GM23338 (cell line): ENCODE measurements around the gene RPH3AL. TPM values are rescaled to one million over a fixed set of nuclear protein-coding genes. Genes with fewer than 3 reads are reported as not detected.

Source experiments
- ATAC-seq: fragments of 200-7000 bp; cut with Tn5 transposase; 3 replicates; pipeline ENCODE4 v1.9.1; 2020
- DNase-seq: peaks from one replicate; pipeline ENCODE4 v3.0.0-alpha.2; 2015; ENCODE audit warnings: low spot score
- H2AFZ ChIP-seq: fragments of 200-600 bp; sonication (generic); 2 replicates; pipeline ENCODE4 v1.8.0; 2016; ENCODE audit warnings: antibody characterized with exemption, mild to moderate bottlenecking, moderate library complexity
- H3F3A ChIP-seq: fragments of 200-600 bp; sonication (generic); replicated peaks from 2 replicates; pipeline ENCODE4 v1.8.0; 2017; ENCODE audit warnings: antibody characterized with exemption, mixed run types, low read depth
- H3K27ac ChIP-seq: fragments of 200-600 bp; sonication (generic); 2 replicates; pipeline ENCODE4 v1.6.1; 2016; ENCODE audit warnings: low read depth
- H3K27me3 ChIP-seq: fragments of 200-600 bp; sonication (generic); 2 replicates; pipeline ENCODE4 v1.8.0; 2016; ENCODE audit warnings: mild to moderate bottlenecking, mixed run types, moderate library complexity; ENCODE audit not compliant: insufficient read depth
- H3K36me3 ChIP-seq: fragments of 200-600 bp; sonication (generic); 2 replicates; pipeline ENCODE4 v1.8.0; 2016; ENCODE audit warnings: mild to moderate bottlenecking; ENCODE audit not compliant: insufficient read depth
- H3K4me1 ChIP-seq: fragments of 200-600 bp; sonication (generic); 2 replicates; pipeline ENCODE4 v1.8.0; 2016; ENCODE audit warnings: mild to moderate bottlenecking, moderate library complexity; ENCODE audit not compliant: insufficient read depth
- H3K4me2 ChIP-seq: fragments of 200-600 bp; sonication (generic); 2 replicates; pipeline ENCODE4 v1.7.1; 2017; ENCODE audit warnings: mixed run types
- H3K4me3 ChIP-seq: fragments of 200-600 bp; sonication (generic); 2 replicates; pipeline ENCODE4 v1.6.1; 2016; ENCODE audit warnings: mixed run types
- H3K79me2 ChIP-seq: fragments of 200-600 bp; sonication (generic); replicated peaks from 2 replicates; pipeline ENCODE4 v1.8.0; 2017; ENCODE audit warnings: mild to moderate bottlenecking; ENCODE audit not compliant: insufficient read depth
- H3K9me2 ChIP-seq: fragments of 200-600 bp; sonication (generic); 2 replicates; pipeline ENCODE4 v1.8.0; 2017; ENCODE audit not compliant: insufficient read depth
- H4K20me1 ChIP-seq: fragments of 200-600 bp; sonication (generic); replicated peaks from 2 replicates; pipeline ENCODE4 v1.8.0; 2017; ENCODE audit warnings: mild to moderate bottlenecking; ENCODE audit not compliant: insufficient read depth
- H3K27ac Mint-ChIP-seq: 2 replicates; pipeline ENCODE4 v1.8.0; 2020; ENCODE audit warnings: inconsistent platforms, mild to moderate bottlenecking, moderate library complexity, mixed read lengths
- H3K27me3 Mint-ChIP-seq: 3 replicates; pipeline ENCODE4 v1.8.0; 2022; ENCODE audit warnings: low read depth, mild to moderate bottlenecking, moderate library complexity, mixed read lengths, inconsistent platforms; ENCODE audit not compliant: insufficient read depth, poor library complexity
- H3K36me3 Mint-ChIP-seq: 3 replicates; pipeline ENCODE4 v1.8.0; 2021; ENCODE audit warnings: low read depth, mild to moderate bottlenecking, inconsistent platforms, moderate library complexity, mixed read lengths
- H3K4me1 Mint-ChIP-seq: 3 replicates; pipeline ENCODE4 v1.8.0; 2020; ENCODE audit warnings: mild to moderate bottlenecking, inconsistent platforms, mixed read lengths
- H3K4me3 Mint-ChIP-seq: 3 replicates; pipeline ENCODE4 v1.8.0; 2021; ENCODE audit warnings: moderate library complexity, mild to moderate bottlenecking, inconsistent platforms, mixed read lengths
- H3K9me3 Mint-ChIP-seq: 3 replicates; pipeline ENCODE4 v1.8.0; 2020; ENCODE audit warnings: moderate library complexity, mild to moderate bottlenecking, inconsistent platforms, mixed read lengths
- ETS1 ChIP-seq: IDR thresholded peaks from 2 replicates; pipeline ENCODE4 v1.6.1; 2016; ENCODE audit warnings: antibody characterized with exemption
- EZH2phosphoT487 ChIP-seq: fragments of 200-600 bp; sonication (generic); IDR thresholded peaks from one replicate; pipeline ENCODE4 v1.8.1; 2018; ENCODE audit warnings: antibody characterized with exemption; ENCODE audit not compliant: unreplicated experiment
- REST ChIP-seq: IDR thresholded peaks from one replicate; pipeline ENCODE4 v1.6.1; 2018; ENCODE audit warnings: antibody characterized with exemption; ENCODE audit not compliant: unreplicated experiment
- ZNF331 ChIP-seq: fragments of 250-450 bp; sonication (Bioruptor Pico); IDR thresholded peaks from 2 replicates; pipeline ENCODE4 v1.5.0; 2020; ENCODE audit warnings: low read depth, mild to moderate bottlenecking, moderate library complexity
- ZNF462 ChIP-seq: fragments of 250-450 bp; sonication (Bioruptor Pico); IDR thresholded peaks from 2 replicates; pipeline ENCODE4 v1.5.0; 2020; ENCODE audit warnings: mild to moderate bottlenecking, moderate library complexity
- polyA plus RNA-seq: library from polyadenylated mRNA; unstranded; fragments of >200 nt; fragmentation: Nextera tagmentation; extraction: Ambion mirVana; gene quantifications from 2 replicates; pipeline ENCODE4 v1.2.1, GENCODE V29; 2016
- total RNA-seq: library from RNA; depleted of rRNA; stranded (reverse); fragments of >200 nt; shearing (Covaris generic); gene quantifications from 2 replicates; pipeline ENCODE4 v1.2.3, GENCODE V29; 2014

Gene RPH3AL
- total and polyA plus RNA-seq, 2 experiments from 2014 or later, result 2.7 to 6.3 TPM

- peak; percentile 28; the same call in 2 of the 3 replicates for ATAC-seq
- Histone ChIP-seq H3K27ac (no peak overlapping the region), H3K4me3 (no peak overlapping the region), H3K4me2 (no peak overlapping the region), H3K79me2 (no peaks in the 10 kb centered on the region), H4K20me1 (no peaks in the 10 kb centered on the region), H3K27me3 (no peaks in the 10 kb centered on the region), H2AFZ (peak overlapping the region; percentile 56; the same call in 1 of the 2 replicates), H3F3A (no peaks in the 10 kb centered on the region), H3K9me2 (no peaks in the 10 kb centered on the region), H3K36me3 (no peaks in the 10 kb centered on the region), H3K4me1 (no peaks in the 10 kb centered on the region)
- H3K9me3 Mint-ChIP-seq, result peaks cover 6% of the 10 kb centered on the region; the same call in 2 of the 3 replicates
- no peak for DNase-seq
- H3K27me3 Mint-ChIP-seq, result peaks cover 15% of the 10 kb centered on the region
- TF ChIP-seq ZNF462 (CRISPR knock-in tag), result no peak
- TF ChIP-seq REST, result no peak
- TF ChIP-seq EZH2phosphoT487, result no peak
- TF ChIP-seq ETS1, result no peak
- no peak for TF ChIP-seq ZNF331
- no peaks in the 10 kb centered on the region; the same call in 2 of the 3 replicates for H3K36me3 Mint-ChIP-seq
- H3K4me1 Mint-ChIP-seq, result peaks cover 2% of the 10 kb centered on the region
- H3K27ac Mint-ChIP-seq, result no peak overlapping the region
- H3K4me3 Mint-ChIP-seq, result no peak overlapping the region
These were observed 59.9 kb downstream of the RPH3AL start for GRCh38 chr17:292531-293382.
